GM12874 (cell line): ENCODE data around the gene CLIC6.

Source experiments
- TF ChIP-seq, protein P1 (sequence below): IDR thresholded peaks from 2 replicates; pipeline ENCODE4 v1.5.1; 2011; ENCODE audit warnings: low read depth, mild to moderate bottlenecking, control low read depth, low read length, moderate library complexity; ENCODE audit not compliant: insufficient read depth

Gene CLIC6

DNA sequence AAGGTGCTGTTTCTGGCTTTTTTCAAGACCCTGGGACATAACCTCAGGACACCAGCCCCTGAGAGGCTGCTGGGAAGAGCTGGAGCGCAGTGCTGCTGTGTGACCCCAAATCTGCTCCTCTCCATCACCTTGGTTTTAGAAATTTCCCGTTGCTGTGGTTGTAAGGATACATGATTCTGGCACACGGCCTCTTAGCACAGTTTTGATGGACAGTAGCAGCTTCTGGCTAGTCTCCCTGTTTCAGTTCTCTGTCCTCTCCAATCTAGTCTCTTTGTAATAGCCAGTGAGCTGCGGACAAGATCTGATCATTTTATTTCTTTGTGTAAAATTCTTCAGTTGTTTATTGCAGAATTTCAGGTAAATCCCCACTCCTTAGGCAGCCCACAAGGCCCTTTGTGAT lies 3.1 kb downstream of the CLIC6 start:
- TF ChIP-seq, protein P1, sequence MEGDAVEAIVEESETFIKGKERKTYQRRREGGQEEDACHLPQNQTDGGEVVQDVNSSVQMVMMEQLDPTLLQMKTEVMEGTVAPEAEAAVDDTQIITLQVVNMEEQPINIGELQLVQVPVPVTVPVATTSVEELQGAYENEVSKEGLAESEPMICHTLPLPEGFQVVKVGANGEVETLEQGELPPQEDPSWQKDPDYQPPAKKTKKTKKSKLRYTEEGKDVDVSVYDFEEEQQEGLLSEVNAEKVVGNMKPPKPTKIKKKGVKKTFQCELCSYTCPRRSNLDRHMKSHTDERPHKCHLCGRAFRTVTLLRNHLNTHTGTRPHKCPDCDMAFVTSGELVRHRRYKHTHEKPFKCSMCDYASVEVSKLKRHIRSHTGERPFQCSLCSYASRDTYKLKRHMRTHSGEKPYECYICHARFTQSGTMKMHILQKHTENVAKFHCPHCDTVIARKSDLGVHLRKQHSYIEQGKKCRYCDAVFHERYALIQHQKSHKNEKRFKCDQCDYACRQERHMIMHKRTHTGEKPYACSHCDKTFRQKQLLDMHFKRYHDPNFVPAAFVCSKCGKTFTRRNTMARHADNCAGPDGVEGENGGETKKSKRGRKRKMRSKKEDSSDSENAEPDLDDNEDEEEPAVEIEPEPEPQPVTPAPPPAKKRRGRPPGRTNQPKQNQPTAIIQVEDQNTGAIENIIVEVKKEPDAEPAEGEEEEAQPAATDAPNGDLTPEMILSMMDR = no peak

DNA sequence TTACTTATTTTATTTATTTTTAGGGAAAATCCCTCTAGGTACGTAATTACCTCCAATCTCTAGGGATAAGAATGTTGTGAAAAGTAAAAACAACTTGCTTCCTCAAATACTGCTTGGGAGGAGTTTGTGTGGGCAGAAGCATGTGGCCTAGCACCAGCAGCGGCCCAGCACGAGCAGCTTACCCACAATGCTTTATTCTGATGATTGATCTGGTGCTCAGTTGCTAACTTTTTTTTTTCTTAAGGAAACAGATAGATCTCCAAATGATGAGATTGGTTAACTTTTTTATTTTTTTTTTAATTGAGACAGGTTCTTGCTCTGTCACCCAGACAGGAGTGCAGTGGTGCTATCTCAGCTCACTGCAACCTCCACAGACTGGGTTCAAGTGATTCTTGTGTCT lies 4.2 kb downstream of the CLIC6 start:
- TF ChIP-seq, protein P1 = no peak

DNA sequence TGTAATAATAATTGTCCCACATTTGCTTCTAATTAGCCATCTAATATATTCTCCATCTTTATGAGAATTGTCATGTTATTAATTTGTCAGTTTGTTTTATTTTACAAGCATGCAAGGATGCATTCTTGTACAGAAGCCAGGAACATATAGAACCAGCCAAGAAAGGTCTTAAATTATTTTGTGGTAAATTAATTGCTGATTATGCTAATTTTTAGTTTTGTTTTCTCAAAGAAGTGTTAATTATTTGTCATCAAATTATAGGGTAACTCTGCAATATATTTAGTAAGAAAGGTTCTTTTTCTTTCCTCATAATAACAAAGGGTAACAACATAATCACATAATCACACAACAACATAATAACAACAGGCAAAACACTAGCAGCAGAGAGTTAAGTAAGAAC lies 5.7 kb downstream of the CLIC6 start:
- TF ChIP-seq, protein P1 = no peak

DNA sequence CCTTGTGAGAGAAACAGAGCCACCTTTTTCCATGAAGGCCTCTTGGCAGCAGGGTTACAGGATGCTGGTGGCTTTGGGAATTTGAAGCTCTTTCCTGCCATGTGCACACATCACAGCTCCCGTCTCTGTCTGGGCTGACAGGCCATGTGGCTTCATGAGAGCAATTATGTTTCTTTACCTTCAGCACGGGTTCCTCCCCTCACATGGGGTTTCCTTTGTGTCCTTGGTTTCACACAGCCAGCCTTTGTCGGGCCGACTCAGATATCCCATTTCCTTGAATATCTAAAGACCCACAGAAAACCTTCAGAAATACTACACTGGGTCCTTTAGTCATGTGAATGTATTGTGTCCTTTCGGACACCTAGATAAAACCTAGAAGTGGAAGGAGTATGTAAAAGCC lies 7.1 kb downstream of the CLIC6 start:
- TF ChIP-seq, protein P1 = no peak

DNA sequence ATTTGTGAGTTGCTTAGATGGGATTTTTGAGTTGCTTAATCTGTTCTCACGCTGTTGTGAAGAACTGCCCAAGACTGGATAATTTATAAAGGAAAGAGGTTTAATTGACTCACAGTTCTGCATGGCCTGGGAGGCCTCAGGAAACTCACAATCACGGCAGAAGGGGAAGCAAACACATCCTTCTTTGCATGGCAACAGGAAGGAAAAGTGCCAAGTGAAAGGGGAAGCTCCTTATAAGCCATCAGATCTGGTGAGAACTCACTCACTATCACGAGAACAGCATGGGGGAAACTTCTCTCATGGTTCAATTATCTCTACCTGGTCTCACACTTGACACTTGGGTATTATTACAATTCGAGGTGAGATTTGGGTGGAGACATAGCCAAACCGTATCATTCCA lies 10.3 kb downstream of the CLIC6 start:
- TF ChIP-seq, protein P1 = no peak

DNA sequence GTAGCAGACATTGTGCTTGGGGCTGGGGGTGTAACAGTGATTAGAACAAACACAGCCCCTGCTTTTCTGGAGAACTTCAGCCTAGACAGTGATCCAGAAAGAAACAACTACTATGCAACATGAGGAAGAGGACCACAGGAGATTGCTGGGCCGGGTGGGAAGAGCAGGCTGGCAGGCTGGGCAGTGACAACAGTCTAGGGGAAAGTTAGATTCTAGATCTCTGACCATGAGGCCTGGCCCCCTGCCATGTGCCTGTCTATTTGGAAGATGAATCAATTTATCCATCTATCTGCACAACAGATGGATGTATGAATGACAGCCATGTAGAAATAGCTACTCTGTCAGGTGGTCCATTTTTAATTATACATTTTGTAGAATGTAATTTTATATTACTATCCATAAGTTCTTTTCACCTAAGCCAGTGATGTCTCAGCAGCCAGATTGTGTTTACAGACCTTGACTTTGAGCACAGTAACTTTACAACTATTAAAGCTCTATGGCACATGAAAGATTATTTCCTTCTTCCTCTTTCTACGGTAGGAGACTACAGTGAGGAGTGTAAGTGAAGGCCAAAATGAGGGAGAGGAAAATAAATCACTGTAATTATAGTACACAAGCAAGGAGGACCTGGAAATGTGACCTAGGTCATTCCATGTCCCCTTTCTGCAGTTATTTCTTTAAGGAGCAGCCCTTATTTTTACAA lies 15.5 kb downstream of the CLIC6 start:
- TF ChIP-seq, protein P1 = no peak

DNA sequence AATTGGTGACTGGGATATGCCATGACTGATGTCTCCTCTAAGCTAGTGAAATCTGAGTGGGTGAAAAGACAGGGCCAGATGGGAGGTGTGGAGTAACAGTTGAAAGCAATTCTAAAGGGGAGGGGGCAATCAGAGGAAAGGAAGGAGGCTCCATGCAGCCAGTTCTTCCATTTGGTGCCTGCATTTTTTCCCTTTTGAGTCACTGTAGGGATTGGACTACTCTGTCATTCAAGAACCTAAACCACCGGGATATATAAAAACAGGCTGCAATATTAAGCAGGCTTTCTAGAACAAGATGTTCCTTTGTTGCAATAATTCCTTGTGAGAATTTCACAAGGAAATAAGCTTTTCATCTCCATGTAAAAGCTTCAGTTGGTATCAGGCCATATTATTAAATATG lies 18.3 kb downstream of the CLIC6 start:
- TF ChIP-seq, protein P1 = no peak
